ENCODE measurements around the gene AP5B1. TPM values are rescaled to one million over a fixed set of nuclear protein-coding genes. Genes with fewer than 3 reads are reported as not detected.

The AP5B1 gene
- polyA plus RNA-seq, 12 donors, result 1.2 to 7.0 (median 1.8) TPM; not detected in 1

- DNase-seq, result no peak
Measured at GRCh38 chr11:65786008-65786785, 5.4 kb upstream of the AP5B1 start.

- no peak for DNase-seq
Measured at GRCh38 chr11:65785319-65786007, 4.7 kb upstream of the AP5B1 start.

- no peak for DNase-seq
Measured at GRCh38 chr11:65782816-65783228, 2.0 kb upstream of the AP5B1 start.

GRCh38 chr11:65781962-65782815 lies 1.4 kb upstream of the AP5B1 start:
- DNase-seq, result no peak

- DNase-seq, result peak; percentile 25
Measured at GRCh38 chr11:65781152-65781961, 581 bp upstream of the AP5B1 start.

- DNase-seq, result peak; percentile 31
Measured at GRCh38 chr11:65779919-65780769, 632 bp downstream of the AP5B1 start.

GRCh38 chr11:65779669-65779918 lies 1.2 kb downstream of the AP5B1 start:
- no peak for DNase-seq

GRCh38 chr11:65778901-65779668 lies 1.7 kb downstream of the AP5B1 start:
- no peak for DNase-seq

GRCh38 chr11:65778431-65778900 lies 2.3 kb downstream of the AP5B1 start:
- no peak for DNase-seq

- no peak for DNase-seq
Measured at GRCh38 chr11:65777821-65778361, 2.9 kb downstream of the AP5B1 start.

GRCh38 chr11:65777241-65777640 lies 3.5 kb downstream of the AP5B1 start:
- no peak for DNase-seq

GRCh38 chr11:65776710-65777141 lies 4.0 kb downstream of the AP5B1 start:
- DNase-seq, result no peak

GRCh38 chr11:65776196-65776595 lies 4.6 kb downstream of the AP5B1 start:
- no peak for DNase-seq

GRCh38 chr11:65774525-65775306 lies 6.1 kb downstream of the AP5B1 start:
- DNase-seq, result no peak

GRCh38 chr11:65773784-65774411 lies 6.9 kb downstream of the AP5B1 start:
- no peak for DNase-seq

GRCh38 chr11:65771589-65772112 lies 9.1 kb downstream of the AP5B1 start:
- no peak for DNase-seq

- no peak for DNase-seq
Measured at GRCh38 chr11:65770951-65771567, 9.7 kb downstream of the AP5B1 start.

Measured in muscle of arm (tissue), 12 donors.